Measurements from ENCODE around the gene PLPPR4.
"Not testable (repeated sequence)": the region's sequence is repeated elsewhere in the genome, so short reads cannot be mapped to it uniquely, and the experiment has no call there.

Gene PLPPR4

GRCh38 chr1:99269321-99269720, 5.0 kb downstream of the PLPPR4 start:
- no peak for DNase-seq (ENCODE audit: low spot score)

GRCh38 chr1:99270646-99271045, 6.4 kb downstream of the PLPPR4 start:
- DNase-seq (ENCODE audit: low spot score), result no peak

DNA sequence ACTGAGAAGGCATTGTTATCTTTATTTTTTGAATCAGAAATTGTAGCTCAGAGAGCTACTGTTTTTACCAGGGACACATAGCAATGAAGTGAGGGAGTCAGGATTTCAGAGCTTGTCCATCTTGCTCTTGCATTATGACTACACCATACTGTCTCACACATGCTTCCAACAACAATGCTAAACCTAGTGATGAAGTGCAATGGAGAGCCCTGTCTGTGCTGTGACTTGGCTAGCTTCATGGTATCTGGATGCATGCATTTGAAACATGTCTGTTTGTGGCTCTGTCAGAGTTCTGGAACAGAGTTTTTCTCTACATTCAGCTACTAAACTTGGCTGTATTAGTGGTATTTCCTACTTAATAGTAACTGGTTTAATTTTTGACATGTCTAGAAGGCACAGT, 7.0 kb downstream of the PLPPR4 start:
- no peak for DNase-seq (ENCODE audit: low spot score)

DNA sequence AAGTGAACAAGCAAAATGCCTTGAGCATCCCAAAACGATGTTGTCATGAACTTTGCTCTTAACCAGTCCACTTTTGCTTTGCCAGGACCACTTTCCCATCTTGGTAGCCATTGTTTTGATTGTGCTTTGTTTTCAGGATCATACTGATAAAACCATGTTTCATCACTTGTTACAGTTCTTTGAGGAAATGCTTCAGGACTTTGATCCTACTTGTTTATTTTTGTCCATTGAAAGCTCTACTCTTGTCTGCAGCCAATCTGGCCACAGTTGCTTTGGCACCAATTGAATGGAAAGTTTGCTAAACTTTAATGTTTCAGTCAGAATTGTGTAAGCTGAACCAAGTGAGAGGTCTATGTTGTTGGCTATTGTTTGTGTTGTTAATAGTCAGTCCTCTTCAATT, 12.8 kb downstream of the PLPPR4 start:
- no peak for DNase-seq (ENCODE audit: low spot score)

GRCh38 chr1:99279525-99279924, 15.2 kb downstream of the PLPPR4 start:
- DNase-seq (ENCODE audit: low spot score), result no peak

DNA sequence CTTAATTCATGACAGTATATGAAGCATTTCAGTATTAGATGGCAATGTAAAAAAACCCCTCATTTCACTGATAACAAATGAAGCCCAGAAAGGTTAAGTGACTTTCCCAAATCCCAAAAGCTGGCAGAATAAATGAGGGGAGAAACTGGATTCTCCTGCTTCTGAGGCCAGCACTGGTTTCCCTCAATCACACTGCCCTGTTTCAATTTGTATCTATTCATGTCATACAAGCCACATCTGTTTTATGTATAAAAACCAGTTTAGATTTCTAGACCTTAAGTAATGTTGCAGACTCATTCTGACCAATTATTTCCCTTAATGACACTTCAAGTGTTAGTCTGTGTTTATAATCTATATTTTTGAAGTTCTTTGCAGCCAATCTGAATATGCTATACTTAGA, 16.8 kb downstream of the PLPPR4 start:
- no peak for DNase-seq (ENCODE audit: low spot score)

DNA sequence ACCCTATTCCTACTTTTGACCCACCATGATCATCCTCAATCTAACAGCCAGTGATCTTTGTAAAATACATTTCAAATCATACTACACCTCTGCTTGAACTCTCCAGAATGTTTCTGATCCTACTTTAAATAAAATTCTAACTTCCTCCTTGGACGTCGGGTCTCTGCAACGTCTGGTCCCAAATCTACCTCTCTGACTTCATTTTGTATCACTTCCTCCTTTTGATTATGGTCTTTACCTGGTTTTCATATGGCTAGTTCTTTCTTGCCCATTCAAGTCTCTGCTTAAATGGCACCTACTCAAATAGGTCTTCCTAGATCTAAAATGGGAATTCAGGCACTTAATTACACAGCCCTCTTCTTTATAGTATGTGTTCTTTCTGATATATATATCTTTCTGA, 18.2 kb downstream of the PLPPR4 start:
- DNase-seq (ENCODE audit: low spot score), result no peak

DNA sequence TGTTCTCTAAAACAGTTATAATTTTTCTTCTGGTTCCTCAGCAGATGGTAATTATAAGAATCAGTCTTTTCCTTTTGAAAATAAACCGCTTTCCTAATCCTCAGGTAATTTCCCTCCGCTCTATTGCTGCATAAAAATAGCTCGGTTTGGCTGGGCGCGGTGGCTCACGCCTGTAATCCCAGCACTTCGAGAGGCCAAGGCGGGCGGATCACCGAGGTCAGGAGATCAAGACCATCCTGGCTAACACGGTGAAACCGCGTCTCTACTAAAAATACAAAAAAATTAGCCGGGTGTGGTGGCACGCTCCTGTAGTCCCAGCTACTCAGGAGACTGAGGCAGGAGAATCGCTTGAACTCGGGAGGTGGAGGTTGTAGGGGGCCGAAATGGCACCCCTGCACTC, 19.2 kb downstream of the PLPPR4 start:
- not testable (repeated sequence) for DNase-seq (ENCODE audit: low spot score)

DNA sequence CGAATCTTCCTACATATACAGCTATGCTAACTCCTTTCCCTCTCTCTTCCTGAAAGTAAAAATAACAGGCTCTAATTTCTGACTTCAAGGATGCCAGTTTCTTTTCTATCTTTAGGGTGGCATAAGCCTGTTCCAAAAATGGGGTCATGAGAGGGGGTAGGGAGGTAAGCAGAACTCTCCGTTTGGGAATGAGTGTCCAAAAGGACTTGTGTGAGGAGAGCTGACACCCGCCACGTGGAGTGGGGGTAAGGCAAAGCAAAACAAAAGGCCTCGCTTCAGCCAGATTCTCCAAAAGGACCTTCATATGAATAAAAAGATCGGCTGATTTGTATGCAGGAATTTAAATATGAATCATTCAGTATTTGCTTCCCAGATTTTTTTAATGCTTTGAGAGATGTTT, 28.6 kb downstream of the PLPPR4 start:
- no peak for DNase-seq (ENCODE audit: low spot score)

- DNase-seq (ENCODE audit: low spot score), result no peak
Observed at GRCh38 chr1:99297923-99298322, 33.6 kb downstream of the PLPPR4 start.

DNA sequence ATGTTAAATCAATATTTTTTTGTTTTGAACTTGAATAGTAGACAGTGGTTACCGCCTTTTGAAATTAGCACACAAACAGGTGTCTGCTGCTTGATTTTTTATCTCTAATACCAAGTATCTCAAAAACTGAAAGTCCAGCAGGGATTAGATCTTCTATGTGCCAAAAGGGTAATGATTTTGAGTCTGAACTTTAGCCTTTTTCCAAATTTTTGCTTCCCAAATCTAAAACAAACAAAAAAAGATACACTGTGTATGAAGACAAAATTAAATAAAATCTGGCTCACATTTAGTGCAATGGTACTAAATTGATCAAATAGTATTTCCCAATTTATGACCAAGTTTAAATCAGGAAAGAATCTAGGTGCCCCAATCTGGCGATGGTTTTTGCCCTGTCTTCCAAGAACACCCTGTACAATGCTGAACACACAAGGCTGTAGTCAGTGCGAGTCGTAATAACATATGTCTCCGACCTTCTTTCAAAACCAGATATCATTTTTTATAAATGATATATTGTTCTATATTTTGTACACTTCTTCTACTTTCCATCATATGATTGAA, 40.5 kb downstream of the PLPPR4 start:
- DNase-seq (ENCODE audit: low spot score), result no peak

DNA sequence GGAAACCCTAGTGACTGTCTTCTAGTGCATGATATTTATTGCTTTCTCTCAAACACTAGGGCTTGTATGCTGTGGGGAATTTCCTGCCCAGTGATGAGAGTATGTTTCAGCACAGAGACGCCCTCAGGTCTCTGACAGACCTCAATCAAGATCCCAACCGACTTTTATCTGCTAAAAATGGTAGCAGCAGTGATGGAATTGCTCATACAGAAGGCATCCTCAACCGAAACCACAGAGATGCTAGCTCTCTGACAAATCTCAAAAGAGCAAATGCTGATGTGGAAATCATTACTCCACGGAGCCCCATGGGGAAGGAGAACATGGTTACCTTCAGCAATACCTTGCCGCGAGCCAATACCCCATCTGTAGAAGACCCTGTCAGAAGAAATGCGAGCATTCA, 41.3 kb downstream of the PLPPR4 start:
- DNase-seq (ENCODE audit: low spot score), result no peak

- DNase-seq (ENCODE audit: low spot score), result no peak
Observed at GRCh38 chr1:99306056-99306455, 41.8 kb downstream of the PLPPR4 start.

- DNase-seq (ENCODE audit: low spot score), result no peak
Observed at GRCh38 chr1:99306644-99307043, 42.4 kb downstream of the PLPPR4 start.

- DNase-seq (ENCODE audit: low spot score), result no peak
Observed at GRCh38 chr1:99315305-99315704, 51.0 kb downstream of the PLPPR4 start.

- no peak for DNase-seq (ENCODE audit: low spot score)
Observed at GRCh38 chr1:99326215-99326949, 62.1 kb downstream of the PLPPR4 start.

- no peak for DNase-seq (ENCODE audit: low spot score)
Observed at GRCh38 chr1:99327357-99327756, 63.1 kb downstream of the PLPPR4 start.

DNA sequence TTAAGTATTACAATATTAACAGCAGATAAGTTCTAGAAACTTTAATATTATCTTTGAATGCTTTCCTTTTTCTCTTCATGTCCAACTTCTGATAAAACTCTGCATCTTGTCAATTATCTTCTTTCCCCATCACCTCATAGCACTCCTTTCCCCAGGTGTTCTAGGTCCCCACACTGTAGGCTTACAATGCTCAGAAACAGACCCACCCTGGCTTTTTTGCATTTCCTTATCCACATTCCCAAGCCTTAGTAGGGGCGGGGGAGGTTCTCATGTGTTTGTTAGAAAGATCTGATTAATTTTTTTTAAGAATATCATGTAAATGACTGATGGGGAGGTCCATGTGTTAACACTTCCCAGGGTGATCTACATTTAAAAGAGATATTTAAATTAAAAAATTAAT, 63.9 kb downstream of the PLPPR4 start:
- DNase-seq (ENCODE audit: low spot score), result no peak

- no peak for DNase-seq (ENCODE audit: low spot score)
Observed at GRCh38 chr1:99331083-99331482, 66.8 kb downstream of the PLPPR4 start.

- DNase-seq (ENCODE audit: low spot score), result no peak
Observed at GRCh38 chr1:99331636-99332035, 67.3 kb downstream of the PLPPR4 start.

GRCh38 chr1:99332561-99332960, 68.3 kb downstream of the PLPPR4 start:
- no peak for DNase-seq (ENCODE audit: low spot score)

DNA sequence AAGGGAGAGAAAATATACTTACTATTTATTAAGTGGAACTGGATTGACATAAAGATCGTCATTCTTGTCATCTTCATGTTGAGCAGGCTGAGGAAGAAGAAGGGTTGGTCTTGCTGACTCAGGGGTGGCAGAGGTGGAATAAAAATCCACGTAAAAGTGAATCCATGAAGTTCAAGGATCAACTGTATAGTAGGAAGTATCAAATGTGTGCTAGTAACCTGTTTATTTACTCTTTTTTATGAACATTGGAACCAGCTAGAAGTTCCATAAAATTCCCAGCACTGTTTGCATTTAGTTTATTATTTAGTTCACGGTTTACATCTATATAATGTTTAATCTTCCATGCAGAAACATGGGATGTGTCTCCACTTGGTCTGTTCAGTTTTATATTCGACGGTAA, 70.7 kb downstream of the PLPPR4 start:
- no peak for DNase-seq (ENCODE audit: low spot score)

GRCh38 chr1:99347041-99347684, 82.9 kb downstream of the PLPPR4 start:
- no peak for DNase-seq (ENCODE audit: low spot score)
